GM12878 (cell line): Measurements from ENCODE around the gene NKIRAS2.

ENCODE experiments used
- CBX3 ChIP-seq: fragments of 200-600 bp; sonication (generic); IDR thresholded peaks from 2 replicates; pipeline ENCODE4 v1.6.1; 2016; ENCODE audit warnings: low read depth, borderline replicate concordance
- EED ChIP-seq: sonication (generic); IDR thresholded peaks from 2 replicates; pipeline ENCODE4 v1.6.1; 2016; ENCODE audit warnings: antibody characterized with exemption, low read depth
- EZH2 ChIP-seq: IDR thresholded peaks from 2 replicates; pipeline ENCODE4 v1.6.1; 2012; ENCODE audit warnings: low read depth, mild to moderate bottlenecking, control low read depth, inconsistent platforms, low read length, borderline replicate concordance; ENCODE audit not compliant: control insufficient read depth
- FOXM1 ChIP-seq: IDR thresholded peaks from 2 replicates; pipeline ENCODE4 v1.6.1; 2012; ENCODE audit warnings: low read depth, mild to moderate bottlenecking, inconsistent platforms, low read length, moderate library complexity
- NFYA ChIP-seq: IDR thresholded peaks from 2 replicates; pipeline ENCODE4 v1.6.1; 2011; ENCODE audit warnings: low read depth, mild to moderate bottlenecking, low read length, improper control_type of control experiment, borderline replicate concordance
- POLR2A ChIP-seq: IDR thresholded peaks from 2 replicates; pipeline ENCODE4 v1.6.1; 2011; ENCODE audit warnings: low read depth, mild to moderate bottlenecking, low read length
- POLR2AphosphoS5 ChIP-seq: IDR thresholded peaks from 2 replicates; pipeline ENCODE4 v1.6.1; 2011; ENCODE audit warnings: mild to moderate bottlenecking, low read length, inconsistent platforms
- RELA ChIP-seq: fragments of 450-650 bp; IDR thresholded peaks from 2 replicates; pipeline ENCODE4 v1.8.0; 2014; ENCODE audit warnings: borderline replicate concordance; ENCODE audit not compliant: partially characterized antibody
- YY1 ChIP-seq: IDR thresholded peaks from 2 replicates; pipeline ENCODE4 v1.6.1; 2011; ENCODE audit warnings: low read depth, mild to moderate bottlenecking, low read length
- TF ChIP-seq, protein P1 (sequence below): fragments of 450-650 bp; conservative IDR thresholded peaks from 2 replicates; pipeline ENCODE4 v1.6.1; 2017; ENCODE audit warnings: mild to moderate bottlenecking, moderate library complexity
- TF ChIP-seq, protein P2 (sequence below), 3 experiments: IDR thresholded peaks in 2 of 3; conservative IDR thresholded peaks in 1 of 3; 2 replicates each; pipeline ENCODE4 v1.5.1; 2011; ENCODE audit warnings: low read depth in 3 of 3, low read length in 3 of 3, mild to moderate bottlenecking in 3 of 3, control low read depth in 2 of 3, moderate library complexity in 2 of 3, inconsistent platforms in 1 of 3, mixed read lengths in 1 of 3; ENCODE audit not compliant: control insufficient read depth in 2 of 3, insufficient read depth in 1 of 3; ENCODE audit errors: extremely low read depth in 1 of 3

DNA sequence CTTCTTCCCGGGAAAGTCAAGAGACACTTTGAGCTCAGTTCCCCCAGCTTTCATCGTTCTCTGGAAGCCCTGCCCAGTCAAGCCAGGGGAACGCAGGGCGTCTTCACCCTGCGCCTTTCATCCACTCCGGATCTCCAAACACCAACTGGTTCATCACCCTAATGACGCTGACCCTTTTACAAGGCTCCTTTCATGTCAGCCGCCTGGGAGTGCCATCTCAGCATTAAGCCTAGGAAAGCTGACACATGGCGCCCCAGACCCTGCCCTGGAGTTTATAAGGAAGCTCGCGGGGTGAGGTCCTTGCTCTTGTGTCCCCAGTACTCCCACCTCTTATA, 2.1 kb upstream of the NKIRAS2 start:
- TF ChIP-seq NFYA = no peak
- TF ChIP-seq EZH2 = no peak
- TF ChIP-seq EED = no peak; the same call in 1 of the 2 replicates
- TF ChIP-seq CBX3 = no peak
- no peak for TF ChIP-seq YY1
- TF ChIP-seq, protein P1, sequence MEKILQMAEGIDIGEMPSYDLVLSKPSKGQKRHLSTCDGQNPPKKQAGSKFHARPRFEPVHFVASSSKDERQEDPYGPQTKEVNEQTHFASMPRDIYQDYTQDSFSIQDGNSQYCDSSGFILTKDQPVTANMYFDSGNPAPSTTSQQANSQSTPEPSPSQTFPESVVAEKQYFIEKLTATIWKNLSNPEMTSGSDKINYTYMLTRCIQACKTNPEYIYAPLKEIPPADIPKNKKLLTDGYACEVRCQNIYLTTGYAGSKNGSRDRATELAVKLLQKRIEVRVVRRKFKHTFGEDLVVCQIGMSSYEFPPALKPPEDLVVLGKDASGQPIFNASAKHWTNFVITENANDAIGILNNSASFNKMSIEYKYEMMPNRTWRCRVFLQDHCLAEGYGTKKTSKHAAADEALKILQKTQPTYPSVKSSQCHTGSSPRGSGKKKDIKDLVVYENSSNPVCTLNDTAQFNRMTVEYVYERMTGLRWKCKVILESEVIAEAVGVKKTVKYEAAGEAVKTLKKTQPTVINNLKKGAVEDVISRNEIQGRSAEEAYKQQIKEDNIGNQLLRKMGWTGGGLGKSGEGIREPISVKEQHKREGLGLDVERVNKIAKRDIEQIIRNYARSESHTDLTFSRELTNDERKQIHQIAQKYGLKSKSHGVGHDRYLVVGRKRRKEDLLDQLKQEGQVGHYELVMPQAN = no peak
- TF ChIP-seq FOXM1 = no peak
- no peak for TF ChIP-seq POLR2A
- no peak for TF ChIP-seq POLR2AphosphoS5
- no peak for TF ChIP-seq RELA
- TF ChIP-seq, protein P2, sequence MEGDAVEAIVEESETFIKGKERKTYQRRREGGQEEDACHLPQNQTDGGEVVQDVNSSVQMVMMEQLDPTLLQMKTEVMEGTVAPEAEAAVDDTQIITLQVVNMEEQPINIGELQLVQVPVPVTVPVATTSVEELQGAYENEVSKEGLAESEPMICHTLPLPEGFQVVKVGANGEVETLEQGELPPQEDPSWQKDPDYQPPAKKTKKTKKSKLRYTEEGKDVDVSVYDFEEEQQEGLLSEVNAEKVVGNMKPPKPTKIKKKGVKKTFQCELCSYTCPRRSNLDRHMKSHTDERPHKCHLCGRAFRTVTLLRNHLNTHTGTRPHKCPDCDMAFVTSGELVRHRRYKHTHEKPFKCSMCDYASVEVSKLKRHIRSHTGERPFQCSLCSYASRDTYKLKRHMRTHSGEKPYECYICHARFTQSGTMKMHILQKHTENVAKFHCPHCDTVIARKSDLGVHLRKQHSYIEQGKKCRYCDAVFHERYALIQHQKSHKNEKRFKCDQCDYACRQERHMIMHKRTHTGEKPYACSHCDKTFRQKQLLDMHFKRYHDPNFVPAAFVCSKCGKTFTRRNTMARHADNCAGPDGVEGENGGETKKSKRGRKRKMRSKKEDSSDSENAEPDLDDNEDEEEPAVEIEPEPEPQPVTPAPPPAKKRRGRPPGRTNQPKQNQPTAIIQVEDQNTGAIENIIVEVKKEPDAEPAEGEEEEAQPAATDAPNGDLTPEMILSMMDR (IDR thresholded peaks at IDR 0.05 in 2 of 3, conservative IDR thresholded peaks at IDR 0.05 in 1 of 3; ENCODE audit: control insufficient read depth in 2 of 3, extremely low read depth in 1 of 3, insufficient read depth in 1 of 3, low read depth in 3 of 3, low read length in 3 of 3) = no peak
